HG03378 (cell line): ENCODE data around the gene CMTM1.
"Not testable (repeated sequence)": the region's sequence is repeated elsewhere in the genome, so short reads cannot be mapped to it uniquely, and the experiment has no call there.

ENCODE experiments used
- ATAC-seq: cut with Tn5 transposase; IDR thresholded peaks from one replicate; pipeline ENCODE4 v1.9.1; 2021; ENCODE audit warnings: mild to moderate bottlenecking, moderate library complexity; ENCODE audit not compliant: unreplicated experiment

CMTM1 gene

GRCh38 chr16:66610111-66610820, 44.0 kb downstream of the CMTM1 start:
- no peak for ATAC-seq

GRCh38 chr16:66611911-66612310, 45.7 kb downstream of the CMTM1 start:
- ATAC-seq = not testable (repeated sequence)

GRCh38 chr16:66612422-66612821, 46.2 kb downstream of the CMTM1 start:
- no peak for ATAC-seq

- ATAC-seq = no peak
Measured at GRCh38 chr16:66614161-66614802, 48.0 kb downstream of the CMTM1 start.

DNA sequence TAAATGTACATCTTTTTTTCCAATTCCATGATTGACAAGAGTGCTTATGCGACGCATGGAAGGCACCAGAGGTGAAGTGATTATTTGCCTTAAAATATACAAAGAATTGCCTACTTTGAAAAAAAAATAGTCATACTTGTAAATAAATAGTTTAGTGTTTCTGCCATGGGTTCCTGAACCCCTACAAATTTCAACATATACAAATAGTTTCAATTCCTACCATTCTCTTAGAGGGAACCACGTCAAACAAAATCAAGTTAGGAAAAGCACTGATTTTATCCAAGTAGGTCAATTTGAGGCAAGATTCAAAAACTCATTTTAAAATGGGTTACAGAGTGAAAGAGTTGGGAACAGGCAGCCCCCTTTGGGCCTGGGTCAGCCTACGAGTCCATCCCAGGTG, 49.9 kb downstream of the CMTM1 start:
- no peak for ATAC-seq

GRCh38 chr16:66616592-66616991, 50.4 kb downstream of the CMTM1 start:
- no peak for ATAC-seq

DNA sequence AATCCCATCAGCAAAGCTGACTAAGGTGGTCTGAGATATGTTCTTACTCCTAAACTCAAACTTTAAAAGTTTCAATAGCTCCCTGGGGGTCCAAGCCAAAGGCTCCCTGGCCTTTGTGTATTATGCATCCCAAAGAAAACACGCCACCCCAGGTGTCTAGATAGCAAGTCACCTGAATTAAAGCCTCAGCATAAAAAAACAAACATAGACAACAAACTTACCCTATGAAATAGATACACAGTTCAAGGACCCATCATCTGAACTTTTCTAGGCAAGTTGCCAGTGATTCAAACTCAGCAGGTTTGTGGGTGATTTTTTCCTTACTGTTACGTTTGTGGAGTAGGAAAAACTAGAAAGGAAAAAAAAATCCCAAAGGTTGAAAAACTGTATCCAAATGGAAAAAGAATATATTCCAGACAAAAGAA, 50.8 kb downstream of the CMTM1 start:
- ATAC-seq = no peak

- no peak for ATAC-seq
Measured at GRCh38 chr16:66617728-66618127, 51.5 kb downstream of the CMTM1 start.

- no peak for ATAC-seq
Measured at GRCh38 chr16:66618588-66619375, 52.5 kb downstream of the CMTM1 start.

DNA sequence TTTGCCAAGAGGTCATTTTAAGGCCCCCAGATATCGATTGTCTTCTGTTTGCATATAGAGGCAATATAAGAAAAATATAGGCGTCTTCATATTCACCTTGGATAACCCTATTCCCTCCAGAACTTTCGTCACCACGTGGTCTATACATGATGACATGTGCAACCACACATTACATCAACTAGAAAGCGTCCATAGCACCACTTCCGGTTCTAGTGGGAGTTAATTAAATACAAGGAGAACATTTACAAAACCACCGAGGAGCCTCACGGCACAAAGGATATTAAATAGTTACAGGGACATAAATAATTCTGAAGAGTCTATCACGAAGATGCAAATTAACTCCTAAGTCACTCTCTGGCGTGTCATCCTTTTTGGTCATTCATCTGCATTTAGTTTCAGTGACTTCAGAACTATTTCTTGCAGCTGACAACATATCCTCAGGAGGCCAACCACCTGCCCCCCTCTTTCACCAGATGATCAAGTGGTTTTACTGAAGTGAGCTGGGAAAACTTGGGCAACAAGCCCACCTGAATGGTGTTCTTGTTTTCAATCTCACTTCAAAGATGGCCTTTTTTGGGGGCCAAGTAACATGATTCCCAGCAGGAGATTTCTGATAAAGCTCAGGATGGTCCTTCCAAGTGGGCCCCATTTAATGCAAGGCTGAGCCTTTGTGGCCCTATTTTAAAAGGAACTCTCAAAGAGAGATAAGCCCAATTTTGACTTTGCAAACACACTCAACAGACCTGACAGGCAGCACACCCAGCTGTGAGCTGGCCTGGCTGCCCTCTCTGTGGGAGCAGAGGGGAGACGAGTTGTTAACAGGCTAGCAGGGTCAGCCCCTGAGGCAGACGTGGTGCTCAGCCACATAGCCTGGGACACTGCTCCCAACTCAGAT, 53.5 kb downstream of the CMTM1 start:
- no peak for ATAC-seq

DNA sequence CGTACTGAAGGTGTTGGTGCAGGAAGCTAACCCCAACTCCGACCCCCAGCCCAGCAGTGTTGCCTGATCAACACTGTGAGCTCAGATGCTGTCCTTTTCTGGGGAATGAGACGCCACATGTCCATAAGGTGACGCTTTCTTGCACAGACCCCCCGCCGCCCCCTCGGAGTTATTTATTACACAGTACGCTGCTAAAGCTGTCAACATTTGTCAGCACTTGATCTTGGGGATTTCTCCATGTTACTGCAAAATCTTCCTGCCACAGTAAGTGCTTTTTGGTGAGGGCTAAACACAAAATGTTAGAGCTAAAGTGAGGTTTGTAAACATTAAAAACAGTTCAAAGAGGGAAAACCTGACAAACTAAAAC, 54.2 kb downstream of the CMTM1 start:
- ATAC-seq = no peak

DNA sequence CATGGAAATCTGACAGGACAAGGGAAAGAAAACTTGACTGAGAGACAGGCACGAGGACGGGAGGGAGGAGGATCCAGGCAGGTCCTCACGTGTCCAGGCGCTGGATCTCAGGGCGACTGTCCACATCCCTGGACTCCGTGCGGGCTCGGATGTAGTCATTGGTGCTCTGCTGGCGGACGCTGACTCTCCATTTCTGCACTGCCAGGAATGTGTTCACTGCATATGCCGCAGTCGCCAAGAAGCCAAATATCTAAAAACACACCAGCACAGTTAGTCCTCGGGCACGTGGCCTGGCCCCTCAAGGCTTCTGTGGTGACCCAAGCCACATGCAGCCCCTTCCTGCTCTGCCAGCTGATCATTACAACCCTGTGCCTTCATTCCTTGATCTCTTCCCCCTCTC, 55.7 kb downstream of the CMTM1 start:
- no peak for ATAC-seq

DNA sequence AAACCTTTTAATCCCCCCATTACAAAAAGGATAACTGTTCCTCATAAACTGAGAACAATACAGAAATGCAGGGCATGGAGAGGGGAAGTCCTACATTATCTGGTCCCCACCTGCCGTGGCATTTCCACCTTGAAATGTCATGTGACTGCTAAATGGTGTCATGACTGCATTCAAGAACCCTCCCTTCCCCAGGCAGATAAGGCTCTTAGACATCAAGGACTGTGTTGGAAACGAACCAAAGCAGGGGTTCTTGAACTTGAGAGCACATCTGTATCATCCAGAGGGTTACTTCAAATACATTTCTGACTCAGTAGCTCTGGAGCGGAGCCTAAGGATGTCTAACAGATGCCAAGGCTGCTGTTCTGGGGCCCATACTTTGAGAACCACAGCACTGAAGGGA, 56.6 kb downstream of the CMTM1 start:
- no peak for ATAC-seq

DNA sequence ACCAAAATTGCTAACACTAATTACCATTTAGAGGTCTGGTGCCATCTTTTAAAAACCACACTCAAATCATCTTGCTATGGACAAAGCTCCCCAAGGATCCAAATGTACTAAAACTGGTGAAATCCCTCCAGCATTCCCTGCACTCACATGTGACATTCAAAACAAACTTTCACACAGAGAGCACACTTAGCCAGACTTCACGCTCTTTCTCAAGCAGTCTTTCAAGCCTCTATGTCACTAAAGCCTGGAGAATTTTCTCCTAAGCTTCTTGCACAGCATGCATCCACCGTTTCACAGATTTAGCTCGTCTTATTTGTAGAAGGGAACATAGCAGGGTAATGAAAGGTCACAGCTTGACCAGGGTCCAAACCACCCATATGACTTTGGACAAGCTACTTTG, 57.5 kb downstream of the CMTM1 start:
- ATAC-seq = no peak

DNA sequence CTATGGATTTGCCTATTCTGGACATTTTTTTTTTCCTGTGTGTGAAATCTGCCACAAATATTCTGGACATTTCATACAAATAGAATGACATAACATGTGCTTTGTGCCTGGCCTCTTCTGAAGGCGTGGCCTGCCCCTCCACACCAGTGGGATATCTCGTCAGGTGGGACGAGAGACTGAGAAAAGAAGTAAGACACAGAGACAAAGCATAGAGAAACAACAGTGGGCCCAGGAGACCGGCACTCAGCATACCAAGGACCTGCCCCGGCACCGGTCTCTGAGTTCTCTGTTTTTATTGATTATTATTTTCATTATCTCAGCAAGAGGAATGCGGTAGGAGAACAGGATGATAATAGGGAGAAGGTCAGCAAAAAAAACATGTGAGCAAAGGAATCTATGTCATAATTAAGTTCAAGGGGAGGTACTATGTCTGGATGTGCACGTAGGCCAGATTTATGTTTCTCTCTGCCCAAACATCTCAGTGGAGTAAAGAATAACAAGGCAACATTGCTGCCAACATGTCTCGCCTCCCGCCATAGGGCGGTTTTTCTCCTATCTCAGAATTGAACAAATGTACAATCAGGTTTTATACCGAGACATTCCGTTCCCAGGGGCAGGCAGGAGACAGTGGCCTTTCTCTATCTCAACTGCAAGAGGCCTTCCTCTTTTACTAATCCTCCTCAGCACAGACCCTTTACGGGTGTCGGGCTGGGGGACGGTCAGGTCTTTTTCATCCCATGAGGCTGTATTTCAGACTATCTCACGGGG, 61.6 kb downstream of the CMTM1 start:
- not testable (repeated sequence) for ATAC-seq
